Neural cell (in vitro differentiated cells): ENCODE results near the gene SULT1B1. TPM values are rescaled to one million over a fixed set of nuclear protein-coding genes. Genes with fewer than 3 reads are reported as not detected.

Source experiments
- H2AFZ ChIP-seq: fragments of 200-600, 300-800 bp; sonication (generic), shearing (Covaris generic); 2 replicates; pipeline ENCODE4 v1.6.0; 2014; ENCODE audit warnings: low read depth, mild to moderate bottlenecking, antibody characterized with exemption, low read length, moderate library complexity
- H3F3A ChIP-seq: fragments of 200-600 bp; shearing (Covaris generic); 2 replicates; pipeline ENCODE4 v1.6.1; 2016; ENCODE audit warnings: mild to moderate bottlenecking, moderate library complexity, mixed read lengths, antibody characterized with exemption, low read length; ENCODE audit not compliant: insufficient read depth, poor library complexity, severe bottlenecking
- H3K27ac ChIP-seq: fragments of 200-600, 300-800 bp; sonication (generic), shearing (Covaris generic); 2 replicates; pipeline ENCODE4 v1.5.1; 2014; ENCODE audit warnings: mild to moderate bottlenecking, low read length, moderate library complexity
- H3K27me3 ChIP-seq: fragments of 300-800, 200-600 bp; sonication (generic), shearing (Covaris generic); 2 replicates; pipeline ENCODE4 v1.6.0; 2014; ENCODE audit warnings: mild to moderate bottlenecking, low read depth, low read length, moderate library complexity; ENCODE audit not compliant: insufficient read depth
- H3K36me3 ChIP-seq: fragments of 300-800, 200-600 bp; sonication (generic), shearing (Covaris generic); 2 replicates; pipeline ENCODE4 v1.5.1; 2014; ENCODE audit warnings: mild to moderate bottlenecking, antibody characterized with exemption, low read length, moderate library complexity; ENCODE audit not compliant: insufficient read depth
- H3K4me2 ChIP-seq: fragments of 300-800, 200-600 bp; sonication (generic), shearing (Covaris generic); 2 replicates; pipeline ENCODE4 v1.6.0; 2014; ENCODE audit warnings: mild to moderate bottlenecking, low read length
- H3K4me3 ChIP-seq: fragments of 300-800, 200-600 bp; sonication (generic), shearing (Covaris generic); 2 replicates; pipeline ENCODE4 v1.5.1; 2014; ENCODE audit warnings: mild to moderate bottlenecking, low read length, moderate library complexity
- H3K79me2 ChIP-seq: fragments of 200-600 bp; shearing (Covaris generic); replicated peaks from 2 replicates; pipeline ENCODE4 v1.6.0; 2014; ENCODE audit warnings: mild to moderate bottlenecking, low read length, moderate library complexity; ENCODE audit not compliant: insufficient read depth
- H3K9ac ChIP-seq: fragments of 300-800, 200-600 bp; sonication (generic), shearing (Covaris generic); 2 replicates; pipeline ENCODE4 v1.6.1; 2016; ENCODE audit warnings: mild to moderate bottlenecking, low read length, mixed read lengths
- H3K9me2 ChIP-seq: fragments of 200-600 bp; shearing (Covaris generic); 2 replicates; pipeline ENCODE4 v1.6.1; 2016; ENCODE audit warnings: mild to moderate bottlenecking, low read length, mixed read lengths; ENCODE audit not compliant: insufficient read depth
- H3K9me3 ChIP-seq: fragments of 200-600, 300-800 bp; sonication (generic), shearing (Covaris generic); 2 replicates; pipeline ENCODE4 v1.6.1; 2016; ENCODE audit warnings: mild to moderate bottlenecking, mixed run types, low read length, moderate library complexity, mixed read lengths
- H4K20me1 ChIP-seq: fragments of 200-600 bp; shearing (Covaris generic); 2 replicates; pipeline ENCODE4 v1.6.1; 2016; ENCODE audit warnings: mild to moderate bottlenecking, mixed run types; ENCODE audit not compliant: insufficient read depth
- CTCF ChIP-seq: fragments of 450-650 bp; IDR thresholded peaks from 2 replicates; pipeline ENCODE4 v1.5.1; 2014; ENCODE audit warnings: antibody characterized with exemption, mild to moderate bottlenecking, moderate library complexity; ENCODE audit not compliant: poor library complexity, severe bottlenecking
- EP300 ChIP-seq: fragments of 450-650 bp; conservative IDR thresholded peaks from 2 replicates; pipeline ENCODE4 v1.6.1; 2014; ENCODE audit warnings: antibody characterized with exemption, mild to moderate bottlenecking, moderate library complexity; ENCODE audit not compliant: poor library complexity, severe bottlenecking
- EZH2 ChIP-seq: fragments of 200-600, 300-800 bp; shearing (Covaris generic), sonication (generic); IDR thresholded peaks from 2 replicates; pipeline ENCODE4 v1.6.1; 2014; ENCODE audit warnings: antibody characterized with exemption, low read length, borderline replicate concordance, mild to moderate bottlenecking; ENCODE audit not compliant: insufficient read depth, poor library complexity, severe bottlenecking
- MXI1 ChIP-seq: fragments of 450-650 bp; conservative IDR thresholded peaks from 2 replicates; pipeline ENCODE4 v1.6.1; 2014; ENCODE audit warnings: antibody characterized with exemption, mild to moderate bottlenecking; ENCODE audit not compliant: poor library complexity, severe bottlenecking
- POLR2AphosphoS5 ChIP-seq: IDR thresholded peaks from 2 replicates; pipeline ENCODE4 v1.6.1; 2012
- RAD21 ChIP-seq: fragments of 450-650 bp; conservative IDR thresholded peaks from 2 replicates; pipeline ENCODE4 v1.6.1; 2014; ENCODE audit warnings: antibody characterized with exemption, mild to moderate bottlenecking, moderate library complexity
- REST ChIP-seq: IDR thresholded peaks from 2 replicates; pipeline ENCODE4 v1.6.1; 2012; ENCODE audit warnings: borderline replicate concordance
- SMC3 ChIP-seq: fragments of 450-650 bp; conservative IDR thresholded peaks from 2 replicates; pipeline ENCODE4 v1.6.1; 2014; ENCODE audit warnings: antibody characterized with exemption, mild to moderate bottlenecking, moderate library complexity; ENCODE audit not compliant: poor library complexity
- TAF1 ChIP-seq: IDR thresholded peaks from 2 replicates; pipeline ENCODE4 v1.6.1; 2012; ENCODE audit warnings: low read depth
- polyA plus RNA-seq: library from polyadenylated mRNA; depleted of rRNA; stranded (reverse); fragments of >200 nt; gene quantifications from 2 replicates; pipeline ENCODE4 v1.2.3, GENCODE V29; 2014

SULT1B1 gene
- polyA plus RNA-seq, 1 donor from 2014 or later, result not detected

- Histone ChIP-seq H3K27me3 (no peaks in the 10 kb centered on the region), H2AFZ (no peak overlapping the region), H3K9me2 (no peaks in the 10 kb centered on the region), H3K4me3 (no peak overlapping the region), H3K9ac (no peak overlapping the region), H3K4me2 (no peak overlapping the region), H3F3A (peaks cover 5% of the 10 kb centered on the region), H3K27ac (peak overlapping the region; percentile 71), H3K79me2 (no peaks in the 10 kb centered on the region), H3K36me3 (no peaks in the 10 kb centered on the region), H3K9me3 (no peaks in the 10 kb centered on the region), H4K20me1 (no peaks in the 10 kb centered on the region)
- no peak for TF ChIP-seq RAD21
- no peak for TF ChIP-seq EZH2
- no peak for TF ChIP-seq REST
- TF ChIP-seq POLR2AphosphoS5, result no peak
- TF ChIP-seq SMC3, result no peak
- TF ChIP-seq TAF1, result no peak
- no peak for TF ChIP-seq CTCF
- no peak for TF ChIP-seq MXI1
- TF ChIP-seq EP300, result no peak
These were observed 27.5 kb upstream of the SULT1B1 start for GRCh38 chr4:69787879-69788278.

- H3K4me2 ChIP-seq, result no peak overlapping the region
These were observed 26.1 kb upstream of the SULT1B1 start for GRCh38 chr4:69786547-69786946.

More at GRCh38 chr4:69786547-69786946, 26.1 kb upstream of the SULT1B1 start:
- Histone ChIP-seq H3K9me2 (no peaks in the 10 kb centered on the region), H3K4me3 (no peak overlapping the region), H3K9me3 (no peaks in the 10 kb centered on the region), H3K9ac (no peak overlapping the region), H3K79me2 (no peaks in the 10 kb centered on the region), H4K20me1 (no peaks in the 10 kb centered on the region), H3K27me3 (no peaks in the 10 kb centered on the region), H2AFZ (no peak overlapping the region), H3F3A (peaks cover 5% of the 10 kb centered on the region), H3K27ac (peak overlapping the region; percentile 71), H3K36me3 (no peaks in the 10 kb centered on the region)
- peak; percentile 93 for TF ChIP-seq REST
- no peak for TF ChIP-seq TAF1
- no peak for TF ChIP-seq SMC3
- peak; percentile 80 for TF ChIP-seq EP300
- TF ChIP-seq EZH2, result no peak
- TF ChIP-seq RAD21, result no peak
- TF ChIP-seq MXI1, result no peak
- no peak for TF ChIP-seq CTCF
- no peak for TF ChIP-seq POLR2AphosphoS5
